Keratinocyte (primary cell): ENCODE data around the gene CLCA4. TPM values are rescaled to one million over a fixed set of nuclear protein-coding genes. Genes with fewer than 3 reads are reported as not detected.
A peak's percentile ranks its signal among the peaks of the same experiment; 100 is the strongest.

ENCODE experiments used
- DNase-seq: peaks from one replicate; pipeline ENCODE4 v3.0.0-alpha.2; 2011; ENCODE audit warnings: low read depth, missing footprints, low spot score
- FAIRE-seq: peaks from 2 replicates; lab custom pipeline; 2011; peaks lifted over from hg19 to GRCh38; lab: Jason Lieb, UNC
- H2AFZ ChIP-seq: 2 replicates; pipeline ENCODE4 v1.6.0; 2012; ENCODE audit warnings: low read length, control low read depth, inconsistent platforms; ENCODE audit not compliant: control insufficient read depth
- H3K27ac ChIP-seq: 2 replicates; pipeline ENCODE4 v1.5.1; 2011; ENCODE audit warnings: low read length; ENCODE audit not compliant: control insufficient read depth, insufficient read depth
- H3K27me3 ChIP-seq: 3 replicates; pipeline ENCODE4 v1.6.0; 2011; ENCODE audit warnings: low read length; ENCODE audit not compliant: control insufficient read depth, insufficient read depth; ENCODE audit errors: extremely low read depth
- H3K36me3 ChIP-seq, 2 experiments: 2 replicates in 1 of 2; 3 replicates in 1 of 2; pipeline ENCODE4 v1.5.1; 2011; ENCODE audit warnings: low read length in 2 of 2, mild to moderate bottlenecking in 1 of 2; ENCODE audit not compliant: control insufficient read depth in 2 of 2, insufficient read depth in 2 of 2; ENCODE audit errors: extremely low read depth in 1 of 2
- H3K4me1 ChIP-seq: 3 replicates; pipeline ENCODE4 v1.5.1; 2011; ENCODE audit warnings: low read length; ENCODE audit not compliant: control insufficient read depth, insufficient read depth; ENCODE audit errors: extremely low read depth
- H3K4me2 ChIP-seq: 3 replicates; pipeline ENCODE4 v1.6.0; 2011; ENCODE audit warnings: low read depth, low read length; ENCODE audit not compliant: control insufficient read depth, insufficient read depth; ENCODE audit errors: extremely low read depth
- H3K4me3 ChIP-seq, 3 experiments: fragments of 200-600 bp in 1 of 3; sonication (generic) in 1 of 3; 2 replicates in 2 of 3; 3 replicates in 1 of 3; pipeline ENCODE4 v1.5.1; 2011 to 2016; ENCODE audit warnings: low read length in 3 of 3, mild to moderate bottlenecking in 3 of 3, control low read depth in 2 of 3, inconsistent platforms in 1 of 3, low read depth in 1 of 3, mixed read lengths in 1 of 3, mixed run types in 1 of 3, moderate library complexity in 1 of 3; ENCODE audit not compliant: control insufficient read depth in 2 of 3, insufficient read depth in 2 of 3; ENCODE audit errors: extremely low read depth in 1 of 3
- H3K79me2 ChIP-seq: 2 replicates; pipeline ENCODE4 v1.6.0; 2012; ENCODE audit warnings: low read length; ENCODE audit not compliant: control insufficient read depth, insufficient read depth
- H3K9ac ChIP-seq: 3 replicates; pipeline ENCODE4 v1.6.0; 2011; ENCODE audit warnings: low read length; ENCODE audit not compliant: control insufficient read depth, insufficient read depth; ENCODE audit errors: extremely low read depth
- H3K9me1 ChIP-seq: 3 replicates; pipeline ENCODE4 v1.6.0; 2011; ENCODE audit warnings: low read length; ENCODE audit not compliant: control insufficient read depth, insufficient read depth; ENCODE audit errors: extremely low read depth
- H3K9me3 ChIP-seq: 2 replicates; pipeline ENCODE4 v1.5.1; 2012; ENCODE audit warnings: low read depth, low read length; ENCODE audit not compliant: control insufficient read depth
- H4K20me1 ChIP-seq: 3 replicates; pipeline ENCODE4 v1.6.0; 2011; ENCODE audit warnings: low read length; ENCODE audit not compliant: control insufficient read depth, insufficient read depth; ENCODE audit errors: extremely low read depth
- CTCF ChIP-seq, 3 experiments: IDR thresholded peaks in 1 of 3; conservative IDR thresholded peaks in 1 of 3; optimal IDR thresholded peaks in 1 of 3; 2 replicates in 2 of 3; 3 replicates in 1 of 3; pipeline versions ENCODE3 to v1.5.1; 2011; ENCODE audit warnings: low read length in 3 of 3, mild to moderate bottlenecking in 3 of 3, moderate library complexity in 2 of 3, control low read depth in 1 of 3, inconsistent platforms in 1 of 3; ENCODE audit not compliant: insufficient read depth in 2 of 3; ENCODE audit errors: extremely low read depth in 1 of 3
- EZH2 ChIP-seq: IDR thresholded peaks from one replicate; pipeline ENCODE4 v1.6.1; 2012; ENCODE audit warnings: inconsistent platforms, mild to moderate bottlenecking, low read length, moderate library complexity
- dilution Hi-C: fragments of 300-500 bp; cut with MboI; formaldehyde crosslinking; loops from one replicate; pipeline ENCODE4 v1.7.0; 2020; ENCODE audit warnings: low sequenced_read_pairs; ENCODE audit not compliant: extremely low pct_ligation_motif_present
- polyA plus RNA-seq, 5 experiments: library from polyadenylated mRNA; depleted of rRNA in 3 of 5; stranded (reverse) in 3 of 5; stranded (forward) in 1 of 5; unstranded in 1 of 5; fragments of >200 nt; gene quantifications; 1 replicate in 1 of 5; 2 replicates in 3 of 5; 3 replicates in 1 of 5; pipeline versions ENCODE4 v1.2.1 to v1.2.3, GENCODE V29; 2011 to 2012; ENCODE audit warnings: missing spikeins in 2 of 5, low read depth in 1 of 5, low replicate concordance in 1 of 5

CLCA4 gene
- polyA plus RNA-seq, 1 donor (not counting 4 experiments of a cell fraction or from before 2014, with no cell fraction given), result 1.5 TPM

DNA sequence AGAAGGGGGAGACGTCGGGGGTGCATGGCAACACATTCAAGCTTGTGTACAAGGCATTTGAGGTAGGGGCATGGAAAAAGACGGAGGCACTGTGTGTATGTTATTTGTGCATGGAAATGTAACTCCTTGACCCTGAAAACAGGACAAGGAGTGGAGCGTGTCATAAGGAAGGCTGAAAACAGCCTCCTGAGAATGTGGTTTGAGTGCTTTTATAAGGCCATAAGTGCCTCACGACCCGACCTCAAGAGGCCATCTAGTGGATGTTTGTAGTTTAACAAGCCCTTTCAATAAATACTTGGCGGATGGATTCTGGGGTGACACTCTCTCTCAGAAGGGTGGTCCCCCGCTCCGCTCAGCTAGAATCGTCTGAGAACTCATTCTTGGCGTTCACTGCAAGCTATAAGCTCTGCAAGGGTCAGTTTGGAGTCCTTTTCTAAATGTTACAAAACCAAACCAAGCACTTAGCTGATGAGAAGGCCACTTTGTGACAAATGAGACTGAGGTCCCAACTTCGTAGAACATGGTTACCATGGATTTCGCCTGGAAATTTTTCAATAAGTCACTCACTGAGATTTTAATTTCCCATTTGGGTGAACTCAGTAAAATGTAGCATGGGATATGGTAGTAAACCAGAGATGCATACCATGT is 38.8 kb upstream of the CLCA4 start:
- dilution Hi-C loops, result loop anchor here (25.0 kb wide), 1 partner anchor 179 kb away; no protein-coding TSS in a partner anchor
- H3K9me1 ChIP-seq, result no peaks in the 10 kb centered on the region
- peaks cover 19% of the 10 kb centered on the region for H3K4me1 ChIP-seq
- no peaks in the 10 kb centered on the region for H3K79me2 ChIP-seq
- H3K27ac ChIP-seq, result no peak overlapping the region
- no peak overlapping the region for H3K4me3 ChIP-seq
- H3K9ac ChIP-seq, result no peak overlapping the region
- no peak for TF ChIP-seq EZH2
- TF ChIP-seq CTCF (optimal IDR thresholded peaks at IDR 0.05 in 1 of 3, IDR thresholded peaks at IDR 0.05 in 1 of 3, conservative IDR thresholded peaks at IDR 0.05 in 1 of 3; ENCODE audit: extremely low read depth in 1 of 3, insufficient read depth in 2 of 3, low read length in 3 of 3), result peak; percentile 33 to 40 (median 39)
- no peak overlapping the region for H2AFZ ChIP-seq
- H3K4me2 ChIP-seq, result no peak overlapping the region
- no peaks in the 10 kb centered on the region for H3K9me3 ChIP-seq
- FAIRE-seq, result no peak
- H4K20me1 ChIP-seq, result no peaks in the 10 kb centered on the region
- H3K36me3 ChIP-seq, result no peaks in the 10 kb centered on the region
- DNase-seq, result no peak
- no peaks in the 10 kb centered on the region for H3K27me3 ChIP-seq

DNA sequence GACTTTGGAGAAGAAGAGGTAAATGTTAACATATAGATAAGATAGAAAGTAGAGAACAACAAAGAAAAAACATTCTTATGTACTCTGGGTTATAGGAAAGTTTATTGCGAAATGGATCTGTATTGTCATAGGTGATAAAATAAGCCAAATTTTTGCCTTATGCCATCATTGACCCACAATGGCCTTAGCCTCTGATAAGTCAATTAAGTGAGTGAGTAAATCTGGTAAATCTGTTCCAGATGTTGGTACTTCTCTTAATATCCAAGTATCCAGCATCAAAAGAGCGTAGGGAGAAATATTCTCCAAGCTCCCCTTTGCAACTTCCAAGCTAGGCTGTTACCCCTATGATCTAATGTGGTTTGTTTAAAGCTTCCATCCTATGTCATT is 38.3 kb upstream of the CLCA4 start:
- Histone ChIP-seq H3K79me2 (no peaks in the 10 kb centered on the region), H3K9me3 (no peaks in the 10 kb centered on the region), H3K4me3 (no peak overlapping the region), H3K27ac (no peak overlapping the region), H3K9me1 (no peaks in the 10 kb centered on the region), H3K4me1 (peaks cover 14% of the 10 kb centered on the region), H3K27me3 (no peaks in the 10 kb centered on the region), H3K9ac (no peak overlapping the region), H3K36me3 (no peaks in the 10 kb centered on the region), H2AFZ (no peak overlapping the region), H3K4me2 (no peak overlapping the region), H4K20me1 (no peaks in the 10 kb centered on the region)
- no peak for DNase-seq
- FAIRE-seq, result no peak
- TF ChIP-seq CTCF (optimal IDR thresholded peaks at IDR 0.05 in 1 of 3, IDR thresholded peaks at IDR 0.05 in 1 of 3, conservative IDR thresholded peaks at IDR 0.05 in 1 of 3; ENCODE audit: extremely low read depth in 1 of 3, insufficient read depth in 2 of 3, low read length in 3 of 3) (no peak), EZH2 (no peak)
- dilution Hi-C loops, result loop anchor here (25.0 kb wide), 1 partner anchor 179 kb away; no protein-coding TSS in a partner anchor
